Mammary epithelial cell (primary cell): ENCODE results near the gene ENDOU.

ENCODE experiments used
- EZH2 ChIP-seq: IDR thresholded peaks from 2 replicates; pipeline ENCODE4 v1.6.1; 2012; ENCODE audit warnings: low read length, inconsistent platforms, borderline replicate concordance
- TF ChIP-seq, protein P1 (sequence below), 2 donors: IDR thresholded peaks in 1 of 2; conservative IDR thresholded peaks in 1 of 2; 2 replicates each; pipeline ENCODE4 v1.5.1; 2011 to 2012; ENCODE audit warnings: inconsistent platforms in 2 of 2, low read length in 2 of 2, mild to moderate bottlenecking in 2 of 2, control low read depth in 1 of 2, low read depth in 1 of 2; ENCODE audit not compliant: insufficient read depth in 1 of 2; ENCODE audit errors: extremely low read depth in 1 of 2

GRCh38 chr12:47763481-47764346 is 38.4 kb upstream of the ENDOU start:
- no peak for TF ChIP-seq EZH2
- TF ChIP-seq, protein P1, sequence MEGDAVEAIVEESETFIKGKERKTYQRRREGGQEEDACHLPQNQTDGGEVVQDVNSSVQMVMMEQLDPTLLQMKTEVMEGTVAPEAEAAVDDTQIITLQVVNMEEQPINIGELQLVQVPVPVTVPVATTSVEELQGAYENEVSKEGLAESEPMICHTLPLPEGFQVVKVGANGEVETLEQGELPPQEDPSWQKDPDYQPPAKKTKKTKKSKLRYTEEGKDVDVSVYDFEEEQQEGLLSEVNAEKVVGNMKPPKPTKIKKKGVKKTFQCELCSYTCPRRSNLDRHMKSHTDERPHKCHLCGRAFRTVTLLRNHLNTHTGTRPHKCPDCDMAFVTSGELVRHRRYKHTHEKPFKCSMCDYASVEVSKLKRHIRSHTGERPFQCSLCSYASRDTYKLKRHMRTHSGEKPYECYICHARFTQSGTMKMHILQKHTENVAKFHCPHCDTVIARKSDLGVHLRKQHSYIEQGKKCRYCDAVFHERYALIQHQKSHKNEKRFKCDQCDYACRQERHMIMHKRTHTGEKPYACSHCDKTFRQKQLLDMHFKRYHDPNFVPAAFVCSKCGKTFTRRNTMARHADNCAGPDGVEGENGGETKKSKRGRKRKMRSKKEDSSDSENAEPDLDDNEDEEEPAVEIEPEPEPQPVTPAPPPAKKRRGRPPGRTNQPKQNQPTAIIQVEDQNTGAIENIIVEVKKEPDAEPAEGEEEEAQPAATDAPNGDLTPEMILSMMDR (conservative IDR thresholded peaks at IDR 0.05 in 1 of 2, IDR thresholded peaks at IDR 0.05 in 1 of 2; ENCODE audit: extremely low read depth in 1 of 2, insufficient read depth in 1 of 2, low read depth in 1 of 2, low read length in 2 of 2): no peak
